ENCODE measurements around the gene KCNT2. TPM values are rescaled to one million over a fixed set of nuclear protein-coding genes. Genes with fewer than 3 reads are reported as not detected.

The KCNT2 gene
- polyA plus RNA-seq, 2 of the 4 experiments (the other 2 are of a cell fraction): 0.14 to 1.7 TPM

GRCh38 chr1:196400478-196401451, 207.5 kb downstream of the KCNT2 start:
- ATAC-seq (no peak), FAIRE-seq (no peak), DNase-seq (ENCODE audit: low read depth in 1 of 2, low spot score in 1 of 2) (no peak)
- Histone ChIP-seq H3K27ac (no peak overlapping the region), H3K4me1 (no peaks in the 10 kb centered on the region), H3K4me3 (no peak overlapping the region), H3K9me3 (no peaks in the 10 kb centered on the region), H3K4me2 (no peak overlapping the region)
- no peak for TF ChIP-seq MAX (IDR thresholded peaks at IDR 0.05)
- 68% methylated on average over 7 of the region's 7 CpGs for WGBS (ENCODE audit: missing lambda C conversion rate)
- CTCF ChIA-PET: no interaction called here
- POLR2A ChIA-PET: no interaction called here

GRCh38 chr1:196399713-196400112, 208.5 kb downstream of the KCNT2 start:
- ATAC-seq: no peak
- ChIA-PET POLR2A (no interaction called here), CTCF (no interaction called here)
- no peak for DNase-seq (ENCODE audit: low read depth in 1 of 2, low spot score in 1 of 2)
- Histone ChIP-seq H3K9me3 (no peaks in the 10 kb centered on the region), H3K4me1 (no peaks in the 10 kb centered on the region), H3K4me3 (no peak overlapping the region), H3K27ac (no peak overlapping the region), H3K4me2 (no peak overlapping the region)
- TF ChIP-seq TFCP2L1 (CRISPR knock-in tag; IDR thresholded peaks at IDR 0.05) (no peak), ZSCAN20 (CRISPR knock-in tag; IDR thresholded peaks at IDR 0.05) (no peak), NR3C1 (IDR thresholded peaks at IDR 0.05) (no peak), CBX2 (IDR thresholded peaks at IDR 0.05; ENCODE audit: borderline replicate concordance, low read depth) (no peak), EHF (CRISPR knock-in tag; IDR thresholded peaks at IDR 0.05) (no peak), JUN (IDR thresholded peaks at IDR 0.05) (no peak), JUNB (IDR thresholded peaks at IDR 0.05) (no peak), RARB (CRISPR knock-in tag; IDR thresholded peaks at IDR 0.05) (no peak), ZFP36 (IDR thresholded peaks at IDR 0.05; ENCODE audit: borderline replicate concordance, partially characterized antibody) (no peak), POLR2A (IDR thresholded peaks at IDR 0.05; ENCODE audit: low read length) (no peak), HES2 (IDR thresholded peaks at IDR 0.05) (no peak), HDAC2 (IDR thresholded peaks at IDR 0.05) (no peak), EP300 (IDR thresholded peaks at IDR 0.05) (no peak)
- 83% methylated on average over 2 of the region's 2 CpGs for WGBS (ENCODE audit: missing lambda C conversion rate)
- no peak for FAIRE-seq

GRCh38 chr1:196393742-196394141, 214.5 kb downstream of the KCNT2 start:
- H3K4me2 ChIP-seq: no peak overlapping the region
- H3K4me1 ChIP-seq: peaks cover 3% of the 10 kb centered on the region; the same call in 1 of the 3 replicates
- ATAC-seq (no peak), FAIRE-seq (no peak), DNase-seq (ENCODE audit: low read depth in 1 of 2, low spot score in 1 of 2) (no peak)
- POLR2A ChIA-PET: no interaction called here
- H3K9me3 ChIP-seq: no peaks in the 10 kb centered on the region
- CTCF ChIA-PET: no interaction called here
- H3K4me3 ChIP-seq: no peak overlapping the region
- H3K27ac ChIP-seq: no peak overlapping the region
- TF ChIP-seq CBX2 (IDR thresholded peaks at IDR 0.05; ENCODE audit: borderline replicate concordance, low read depth): no peak
- TF ChIP-seq MAFK (IDR thresholded peaks at IDR 0.05; ENCODE audit: partially characterized antibody): no peak
- TF ChIP-seq CHD2 (IDR thresholded peaks at IDR 0.05; ENCODE audit: low read length, partially characterized antibody): no peak
- no peak for TF ChIP-seq CEBPB (IDR thresholded peaks at IDR 0.05)
- TF ChIP-seq ZNF302 (CRISPR knock-in tag; IDR thresholded peaks at IDR 0.05): no peak
- no peak for TF ChIP-seq ZFP36 (IDR thresholded peaks at IDR 0.05; ENCODE audit: borderline replicate concordance, partially characterized antibody)
- TF ChIP-seq EHF (CRISPR knock-in tag; IDR thresholded peaks at IDR 0.05): no peak
- no peak for TF ChIP-seq POLR2AphosphoS2 (conservative IDR thresholded peaks at IDR 0.05; ENCODE audit: low read length)
- no peak for TF ChIP-seq RARB (CRISPR knock-in tag; IDR thresholded peaks at IDR 0.05)
- TF ChIP-seq ESRRA (IDR thresholded peaks at IDR 0.05; ENCODE audit: borderline replicate concordance, low read length): no peak
- no peak for TF ChIP-seq FOSB (CRISPR knock-in tag; IDR thresholded peaks at IDR 0.05)
- TF ChIP-seq NR3C1 (IDR thresholded peaks at IDR 0.05): no peak
- TF ChIP-seq SREBF2 (IDR thresholded peaks at IDR 0.05): no peak
- no peak for TF ChIP-seq MAX (IDR thresholded peaks at IDR 0.05)
- TF ChIP-seq MYC (IDR thresholded peaks at IDR 0.05; ENCODE audit: borderline replicate concordance, low read length): no peak
- no peak for TF ChIP-seq ELK1 (IDR thresholded peaks at IDR 0.05; ENCODE audit: low read depth, low read length)
- TF ChIP-seq KDM1A (IDR thresholded peaks at IDR 0.05; ENCODE audit: low read depth): no peak
- no peak for TF ChIP-seq EHMT2 (IDR thresholded peaks at IDR 0.05; ENCODE audit: low read depth)
- TF ChIP-seq TFCP2L1 (CRISPR knock-in tag; IDR thresholded peaks at IDR 0.05): no peak
- TF ChIP-seq ATOH8 (CRISPR knock-in tag; IDR thresholded peaks at IDR 0.05; ENCODE audit: low read depth): no peak
- WGBS (ENCODE audit: missing lambda C conversion rate): 62% methylated on average over 4 of the region's 4 CpGs

Data from A549 (cell line).